Esophagus squamous epithelium (tissue), 4 donors: ENCODE results near the gene TMEM86A.

Experiments used
- POLR2A ChIP-seq, 4 donors: fragments of 450-650 bp; IDR thresholded peaks; one replicate each; pipeline ENCODE4 v1.6.1; 2017; ENCODE audit warnings: antibody characterized with exemption in 4 of 4, mild to moderate bottlenecking in 4 of 4, moderate library complexity in 3 of 4
- TF ChIP-seq, protein P1 (sequence below), 6 experiments: fragments of 450-650 bp in 4 of 6; fragments of 200-600 bp in 2 of 6; sonication (generic) in 2 of 6; IDR thresholded peaks; one replicate each; pipeline ENCODE4 v1.5.1; 2016 to 2019; ENCODE audit warnings: antibody characterized with exemption in 6 of 6, mild to moderate bottlenecking in 4 of 6, moderate library complexity in 4 of 6

DNA sequence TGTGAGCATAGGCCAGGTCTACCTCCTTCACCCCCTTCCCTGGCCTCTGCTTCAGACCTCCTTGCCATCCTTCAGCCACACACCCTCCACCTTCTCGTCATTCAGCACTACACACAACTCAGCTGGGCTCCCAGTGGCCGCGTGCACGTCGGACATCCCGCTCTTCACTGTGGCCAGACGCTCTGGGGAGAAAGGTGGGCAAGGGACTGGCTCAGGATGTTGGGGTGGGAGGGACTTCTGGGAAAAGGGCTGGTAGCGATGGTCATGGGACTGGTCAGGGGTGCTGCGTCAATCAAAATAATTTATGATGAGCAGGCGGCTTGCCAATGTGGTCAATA lies 15.8 kb downstream of the TMEM86A start:
- TF ChIP-seq, protein P1, sequence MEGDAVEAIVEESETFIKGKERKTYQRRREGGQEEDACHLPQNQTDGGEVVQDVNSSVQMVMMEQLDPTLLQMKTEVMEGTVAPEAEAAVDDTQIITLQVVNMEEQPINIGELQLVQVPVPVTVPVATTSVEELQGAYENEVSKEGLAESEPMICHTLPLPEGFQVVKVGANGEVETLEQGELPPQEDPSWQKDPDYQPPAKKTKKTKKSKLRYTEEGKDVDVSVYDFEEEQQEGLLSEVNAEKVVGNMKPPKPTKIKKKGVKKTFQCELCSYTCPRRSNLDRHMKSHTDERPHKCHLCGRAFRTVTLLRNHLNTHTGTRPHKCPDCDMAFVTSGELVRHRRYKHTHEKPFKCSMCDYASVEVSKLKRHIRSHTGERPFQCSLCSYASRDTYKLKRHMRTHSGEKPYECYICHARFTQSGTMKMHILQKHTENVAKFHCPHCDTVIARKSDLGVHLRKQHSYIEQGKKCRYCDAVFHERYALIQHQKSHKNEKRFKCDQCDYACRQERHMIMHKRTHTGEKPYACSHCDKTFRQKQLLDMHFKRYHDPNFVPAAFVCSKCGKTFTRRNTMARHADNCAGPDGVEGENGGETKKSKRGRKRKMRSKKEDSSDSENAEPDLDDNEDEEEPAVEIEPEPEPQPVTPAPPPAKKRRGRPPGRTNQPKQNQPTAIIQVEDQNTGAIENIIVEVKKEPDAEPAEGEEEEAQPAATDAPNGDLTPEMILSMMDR (IDR thresholded peaks at IDR 0.05): no peak
- TF ChIP-seq POLR2A (IDR thresholded peaks at IDR 0.05): no peak
